Measurements from ENCODE around the gene GRID2.

The GRID2 gene

DNA sequence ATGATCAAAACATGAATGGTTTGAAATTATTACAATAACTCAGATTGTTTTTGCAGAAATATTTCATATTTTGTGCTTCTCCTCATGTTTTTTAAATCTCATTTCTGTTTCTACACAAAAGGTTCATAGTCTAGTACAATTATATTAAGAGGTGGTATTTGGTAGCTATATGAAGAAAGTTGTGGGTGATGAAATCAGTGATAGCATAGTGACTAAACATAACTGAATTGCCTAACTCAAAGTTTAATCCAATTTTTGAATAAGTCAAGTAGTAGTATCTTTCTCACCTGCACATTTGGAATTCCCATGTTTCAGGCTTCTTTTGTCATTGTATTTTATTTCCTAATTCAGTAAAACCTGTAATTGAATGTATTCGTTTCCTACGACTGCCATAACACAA is 648.7 kb downstream of the GRID2 start:
- H3K4me1 ChIP-seq (ENCODE audit: control insufficient read depth in 2 of 2, insufficient read depth in 1 of 2, low read depth in 1 of 2, low read length in 2 of 2), result no peaks in the 10 kb centered on the region
- no peaks in the 10 kb centered on the region for H3K36me3 ChIP-seq (replicated peaks in 1 of 2; ENCODE audit: control insufficient read depth in 2 of 2, insufficient read depth in 2 of 2, low read length in 2 of 2)
- no peak overlapping the region for H3K14ac ChIP-seq (ENCODE audit: low read length)
- no peak overlapping the region for H3K4me3 ChIP-seq (ENCODE audit: low read length in 2 of 2)
- no peak overlapping the region for H2BK120ac ChIP-seq (ENCODE audit: low read depth, low read length)
- H3K4me2 ChIP-seq (ENCODE audit: insufficient read depth, low read length, poor library complexity, severe bottlenecking), result no peak overlapping the region
- no peak overlapping the region for H3K23ac ChIP-seq (ENCODE audit: low read depth, low read length, poor library complexity)
- H2BK15ac ChIP-seq (ENCODE audit: low read length), result no peak overlapping the region
- H3K27ac ChIP-seq (replicated peaks; ENCODE audit: low read length), result no peak overlapping the region
- no peak overlapping the region for H2BK5ac ChIP-seq (ENCODE audit: low read length)
- H3K27me3 ChIP-seq (ENCODE audit: control insufficient read depth in 3 of 3, insufficient read depth in 3 of 3, low read depth in 1 of 3, low read length in 3 of 3), result no peaks in the 10 kb centered on the region
- no peak overlapping the region for H2AFZ ChIP-seq (ENCODE audit: low read length)
- H3K9me3 ChIP-seq (replicated peaks in 1 of 2; ENCODE audit: control insufficient read depth in 2 of 2, insufficient read depth in 1 of 2, low read depth in 1 of 2, low read length in 2 of 2), result no peaks in the 10 kb centered on the region
- H3K9ac ChIP-seq (ENCODE audit: low read depth, low read length, poor library complexity), result no peak overlapping the region
- no CpG with 5 or more reads among the region's 2 CpGs for WGBS, 2 donors (ENCODE audit: extremely low coverage in 2 of 2, insufficient read length in 2 of 2, insufficient replicate concordance in 1 of 2)
- H3K18ac ChIP-seq (ENCODE audit: low read length), result no peak overlapping the region
- no peak overlapping the region for H2AK5ac ChIP-seq (ENCODE audit: low read depth, low read length)
- H3K79me1 ChIP-seq (ENCODE audit: low read depth, low read length), result no peaks in the 10 kb centered on the region
- no peak for DNase-seq (ENCODE audit: low spot score)
- no peak overlapping the region for H3K4ac ChIP-seq (ENCODE audit: low read length)
- H4K8ac ChIP-seq (ENCODE audit: low read depth, low read length), result no peak overlapping the region
- no peak overlapping the region for H2BK12ac ChIP-seq (ENCODE audit: low read length)
- no peak overlapping the region for H4K91ac ChIP-seq (ENCODE audit: low read depth, low read length, poor library complexity)

DNA sequence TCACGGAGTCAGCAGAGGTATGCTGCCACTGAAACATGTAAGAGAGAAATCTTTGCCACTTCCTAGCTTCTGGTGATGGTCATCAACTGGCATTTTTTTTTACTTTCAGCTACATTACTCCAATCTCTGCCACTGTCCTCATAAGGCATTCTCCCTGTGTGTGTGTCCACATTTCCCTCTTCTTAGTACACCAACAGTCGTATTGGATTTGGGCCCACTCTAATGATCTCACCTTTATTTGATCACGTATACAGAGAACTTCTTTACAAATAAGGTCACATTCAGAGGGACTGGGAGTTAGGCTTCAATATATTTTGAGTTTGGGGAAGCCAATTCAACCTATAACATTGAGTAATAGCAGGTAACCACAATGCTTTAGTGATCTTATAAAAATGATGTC is 649.1 kb downstream of the GRID2 start:
- Histone ChIP-seq H2AK5ac (ENCODE audit: low read depth, low read length) (no peak overlapping the region), H3K14ac (ENCODE audit: low read length) (no peak overlapping the region), H3K4ac (ENCODE audit: low read length) (no peak overlapping the region), H4K8ac (ENCODE audit: low read depth, low read length) (no peak overlapping the region), H2BK120ac (ENCODE audit: low read depth, low read length) (no peak overlapping the region), H3K18ac (ENCODE audit: low read length) (no peak overlapping the region), H3K9me3 (replicated peaks in 1 of 2; ENCODE audit: control insufficient read depth in 2 of 2, insufficient read depth in 1 of 2, low read depth in 1 of 2, low read length in 2 of 2) (no peaks in the 10 kb centered on the region), H3K36me3 (replicated peaks in 1 of 2; ENCODE audit: control insufficient read depth in 2 of 2, insufficient read depth in 2 of 2, low read length in 2 of 2) (no peaks in the 10 kb centered on the region), H3K27me3 (ENCODE audit: control insufficient read depth in 3 of 3, insufficient read depth in 3 of 3, low read depth in 1 of 3, low read length in 3 of 3) (no peaks in the 10 kb centered on the region), H3K4me2 (ENCODE audit: insufficient read depth, low read length, poor library complexity, severe bottlenecking) (no peak overlapping the region), H2BK12ac (ENCODE audit: low read length) (no peak overlapping the region), H3K23ac (ENCODE audit: low read depth, low read length, poor library complexity) (no peak overlapping the region), H3K79me1 (ENCODE audit: low read depth, low read length) (no peaks in the 10 kb centered on the region), H3K9ac (ENCODE audit: low read depth, low read length, poor library complexity) (no peak overlapping the region), H2BK5ac (ENCODE audit: low read length) (no peak overlapping the region), H4K91ac (ENCODE audit: low read depth, low read length, poor library complexity) (no peak overlapping the region), H3K27ac (replicated peaks; ENCODE audit: low read length) (no peak overlapping the region), H3K4me1 (ENCODE audit: control insufficient read depth in 2 of 2, insufficient read depth in 1 of 2, low read depth in 1 of 2, low read length in 2 of 2) (no peaks in the 10 kb centered on the region), H2AFZ (ENCODE audit: low read length) (no peak overlapping the region), H3K4me3 (ENCODE audit: low read length in 2 of 2) (no peak overlapping the region), H2BK15ac (ENCODE audit: low read length) (no peak overlapping the region)
- WGBS, 2 donors (ENCODE audit: extremely low coverage in 2 of 2, insufficient read length in 2 of 2, insufficient replicate concordance in 1 of 2), result no CpG with 5 or more reads among the region's 3 CpGs
- DNase-seq (ENCODE audit: low spot score), result no peak

DNA sequence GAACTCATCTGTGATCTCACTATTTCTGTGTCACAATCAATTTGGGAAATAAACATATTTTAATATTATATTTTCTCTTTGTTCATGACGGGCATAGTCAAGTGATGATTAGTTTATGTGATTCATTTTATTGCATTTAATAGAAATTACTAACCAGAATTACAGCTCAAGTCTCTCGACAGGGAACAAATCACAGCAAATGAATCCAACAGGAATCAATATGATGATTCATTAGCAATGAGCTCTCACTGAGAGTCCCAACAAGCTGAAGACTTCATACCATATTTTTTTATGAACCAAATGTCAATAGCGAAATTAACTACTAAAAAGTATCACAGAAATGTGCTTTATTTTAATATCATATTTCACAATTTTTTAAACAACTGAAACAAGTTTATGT is 649.7 kb downstream of the GRID2 start:
- Histone ChIP-seq H3K27me3 (ENCODE audit: control insufficient read depth in 3 of 3, insufficient read depth in 3 of 3, low read depth in 1 of 3, low read length in 3 of 3) (no peaks in the 10 kb centered on the region), H3K36me3 (replicated peaks in 1 of 2; ENCODE audit: control insufficient read depth in 2 of 2, insufficient read depth in 2 of 2, low read length in 2 of 2) (no peaks in the 10 kb centered on the region), H3K23ac (ENCODE audit: low read depth, low read length, poor library complexity) (no peak overlapping the region), H3K4ac (ENCODE audit: low read length) (no peak overlapping the region), H3K27ac (replicated peaks; ENCODE audit: low read length) (no peak overlapping the region), H3K18ac (ENCODE audit: low read length) (no peak overlapping the region), H2AFZ (ENCODE audit: low read length) (no peak overlapping the region), H3K9ac (ENCODE audit: low read depth, low read length, poor library complexity) (no peak overlapping the region), H2BK12ac (ENCODE audit: low read length) (no peak overlapping the region), H3K79me1 (ENCODE audit: low read depth, low read length) (no peaks in the 10 kb centered on the region), H2BK120ac (ENCODE audit: low read depth, low read length) (no peak overlapping the region), H2AK5ac (ENCODE audit: low read depth, low read length) (no peak overlapping the region), H3K14ac (ENCODE audit: low read length) (no peak overlapping the region), H4K91ac (ENCODE audit: low read depth, low read length, poor library complexity) (no peak overlapping the region), H3K4me1 (ENCODE audit: control insufficient read depth in 2 of 2, insufficient read depth in 1 of 2, low read depth in 1 of 2, low read length in 2 of 2) (no peaks in the 10 kb centered on the region), H3K4me3 (ENCODE audit: low read length in 2 of 2) (no peak overlapping the region), H2BK15ac (ENCODE audit: low read length) (no peak overlapping the region), H4K8ac (ENCODE audit: low read depth, low read length) (no peak overlapping the region), H2BK5ac (ENCODE audit: low read length) (no peak overlapping the region), H3K9me3 (replicated peaks in 1 of 2; ENCODE audit: control insufficient read depth in 2 of 2, insufficient read depth in 1 of 2, low read depth in 1 of 2, low read length in 2 of 2) (no peaks in the 10 kb centered on the region), H3K4me2 (ENCODE audit: insufficient read depth, low read length, poor library complexity, severe bottlenecking) (no peak overlapping the region)
- no peak for DNase-seq (ENCODE audit: low spot score)
- no CpG with 5 or more reads among the region's 3 CpGs for WGBS, 2 donors (ENCODE audit: extremely low coverage in 2 of 2, insufficient read length in 2 of 2, insufficient replicate concordance in 1 of 2)

DNA sequence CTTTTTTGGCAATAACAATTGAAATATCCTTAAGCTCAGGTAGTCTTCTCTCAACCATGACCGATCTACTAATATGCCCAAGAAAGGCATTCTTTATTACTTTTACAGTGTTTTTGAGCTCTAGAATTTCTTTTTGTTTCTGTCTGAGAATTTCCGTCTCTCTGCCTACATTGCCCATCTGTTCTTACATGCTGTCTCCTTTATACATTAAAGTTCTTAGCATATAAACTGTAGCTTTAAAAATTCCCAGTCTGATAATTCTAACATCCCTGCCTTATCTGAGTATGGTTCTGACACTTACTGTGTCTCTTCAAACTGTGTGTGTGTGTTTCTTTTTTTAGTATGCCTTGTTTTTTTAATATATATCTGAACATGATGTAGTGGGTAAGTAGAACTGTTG is 658.1 kb downstream of the GRID2 start:
- no peaks in the 10 kb centered on the region for H3K9me3 ChIP-seq (replicated peaks in 1 of 2; ENCODE audit: control insufficient read depth in 2 of 2, insufficient read depth in 1 of 2, low read depth in 1 of 2, low read length in 2 of 2)
- no peak overlapping the region for H3K9ac ChIP-seq (ENCODE audit: low read depth, low read length, poor library complexity)
- whole genome bisulfite sequencing, 2 donors (ENCODE audit: extremely low coverage in 2 of 2, insufficient read length in 2 of 2, insufficient replicate concordance in 1 of 2), result no CpG with 5 or more reads among the region's 2 CpGs
- no peak overlapping the region for H3K27ac ChIP-seq (replicated peaks; ENCODE audit: low read length)
- no peaks in the 10 kb centered on the region for H3K4me1 ChIP-seq (ENCODE audit: control insufficient read depth in 2 of 2, insufficient read depth in 1 of 2, low read depth in 1 of 2, low read length in 2 of 2)
- no peak overlapping the region for H2BK15ac ChIP-seq (ENCODE audit: low read length)
- H2BK120ac ChIP-seq (ENCODE audit: low read depth, low read length), result no peak overlapping the region
- no peak overlapping the region for H2AFZ ChIP-seq (ENCODE audit: low read length)
- no peaks in the 10 kb centered on the region for H3K27me3 ChIP-seq (ENCODE audit: control insufficient read depth in 3 of 3, insufficient read depth in 3 of 3, low read depth in 1 of 3, low read length in 3 of 3)
- DNase-seq (ENCODE audit: low spot score), result no peak
- H2BK5ac ChIP-seq (ENCODE audit: low read length), result no peak overlapping the region
- H4K91ac ChIP-seq (ENCODE audit: low read depth, low read length, poor library complexity), result no peak overlapping the region
- no peaks in the 10 kb centered on the region for H3K36me3 ChIP-seq (replicated peaks in 1 of 2; ENCODE audit: control insufficient read depth in 2 of 2, insufficient read depth in 2 of 2, low read length in 2 of 2)
- H3K4me3 ChIP-seq (ENCODE audit: low read length in 2 of 2), result no peak overlapping the region
- H3K79me1 ChIP-seq (ENCODE audit: low read depth, low read length), result no peaks in the 10 kb centered on the region
- no peak overlapping the region for H3K14ac ChIP-seq (ENCODE audit: low read length)
- no peak overlapping the region for H3K4ac ChIP-seq (ENCODE audit: low read length)
- no peak overlapping the region for H3K4me2 ChIP-seq (ENCODE audit: insufficient read depth, low read length, poor library complexity, severe bottlenecking)
- no peak overlapping the region for H2AK5ac ChIP-seq (ENCODE audit: low read depth, low read length)
- no peak overlapping the region for H2BK12ac ChIP-seq (ENCODE audit: low read length)
- no peak overlapping the region for H4K8ac ChIP-seq (ENCODE audit: low read depth, low read length)
- no peak overlapping the region for H3K18ac ChIP-seq (ENCODE audit: low read length)
- H3K23ac ChIP-seq (ENCODE audit: low read depth, low read length, poor library complexity), result no peak overlapping the region

All from neuronal stem cell (in vitro differentiated cells).